Activated T-cell treated with anti-CD3 and anti-CD28 coated beads, Interleukin-2, amount 50 U/mL, for 4 hours (primary cell): ENCODE results near the gene PRKCZ. TPM values are rescaled to one million over a fixed set of nuclear protein-coding genes. Genes with fewer than 3 reads are reported as not detected.

Experiments
- ATAC-seq, 2 donors: fragments of 200-7000 bp; cut with Tn5 transposase; one replicate each; pipeline ENCODE4 v1.10.0; 2021
- DNase-seq: peaks from one replicate; pipeline ENCODE4 v3.0.0-alpha.2; 2020
- H3K27me3 Mint-ChIP-seq: one replicate; pipeline ENCODE4 v1.8.0; 2021; ENCODE audit warnings: low read depth, mixed read lengths
- H3K36me3 Mint-ChIP-seq: one replicate; pipeline ENCODE4 v1.8.0; 2022; ENCODE audit warnings: mixed read lengths; ENCODE audit not compliant: insufficient read depth
- H3K4me1 Mint-ChIP-seq: one replicate; pipeline ENCODE4 v1.8.0; 2021; ENCODE audit warnings: low read depth, mixed read lengths
- H3K4me3 Mint-ChIP-seq: one replicate; pipeline ENCODE4 v1.8.0; 2021; ENCODE audit warnings: mild to moderate bottlenecking, moderate library complexity, mixed read lengths
- H3K9me3 Mint-ChIP-seq: one replicate; pipeline ENCODE4 v1.8.0; 2021; ENCODE audit warnings: mixed read lengths
- total RNA-seq, 3 donors: library from RNA; stranded (reverse); gene quantifications; one replicate each; pipeline ENCODE4 v1.2.1, GENCODE V29; 2021

PRKCZ gene
- total RNA-seq, 3 donors from 2014 or later = 15.0 to 15.6 (median 15.0) TPM

GRCh38 chr1:2165646-2166045 is 115.4 kb downstream of the PRKCZ start:
- no peaks in the 10 kb centered on the region for H3K9me3 Mint-ChIP-seq
- H3K27me3 Mint-ChIP-seq = no peaks in the 10 kb centered on the region
- ATAC-seq (no peak), DNase-seq (no peak)
- peaks cover 4% of the 10 kb centered on the region for H3K36me3 Mint-ChIP-seq
- peaks cover 5% of the 10 kb centered on the region for H3K4me1 Mint-ChIP-seq
- H3K4me3 Mint-ChIP-seq = no peak overlapping the region

- Mint-ChIP-seq H3K9me3 (no peaks in the 10 kb centered on the region), H3K27me3 (no peaks in the 10 kb centered on the region), H3K36me3 (peaks cover 4% of the 10 kb centered on the region), H3K4me3 (no peak overlapping the region), H3K4me1 (peaks cover 5% of the 10 kb centered on the region)
- DNase-seq = no peak
- no peak for ATAC-seq
These were observed 116.0 kb downstream of the PRKCZ start for GRCh38 chr1:2166254-2166653.

- no peaks in the 10 kb centered on the region for H3K9me3 Mint-ChIP-seq
- no peaks in the 10 kb centered on the region for H3K27me3 Mint-ChIP-seq
- ATAC-seq (no peak), DNase-seq (no peak)
- H3K4me1 Mint-ChIP-seq = peaks cover 5% of the 10 kb centered on the region
- H3K36me3 Mint-ChIP-seq = peaks cover 4% of the 10 kb centered on the region
- no peak overlapping the region for H3K4me3 Mint-ChIP-seq
These were observed 116.5 kb downstream of the PRKCZ start for GRCh38 chr1:2166695-2167094.

- no peaks in the 10 kb centered on the region for H3K9me3 Mint-ChIP-seq
- ATAC-seq (no peak), DNase-seq (no peak)
- H3K4me3 Mint-ChIP-seq = no peak overlapping the region
- peaks cover 1% of the 10 kb centered on the region for H3K36me3 Mint-ChIP-seq
- no peaks in the 10 kb centered on the region for H3K4me1 Mint-ChIP-seq
- no peaks in the 10 kb centered on the region for H3K27me3 Mint-ChIP-seq
These were observed 117.9 kb downstream of the PRKCZ start for GRCh38 chr1:2168090-2168489.

GRCh38 chr1:2168535-2168934 is 118.3 kb downstream of the PRKCZ start:
- Mint-ChIP-seq H3K27me3 (no peaks in the 10 kb centered on the region), H3K4me1 (no peaks in the 10 kb centered on the region), H3K36me3 (peaks cover 1% of the 10 kb centered on the region), H3K4me3 (no peak overlapping the region), H3K9me3 (no peaks in the 10 kb centered on the region)
- ATAC-seq = no peak
- no peak for DNase-seq

- Mint-ChIP-seq H3K27me3 (no peaks in the 10 kb centered on the region), H3K9me3 (no peaks in the 10 kb centered on the region), H3K4me1 (peaks cover 2% of the 10 kb centered on the region), H3K36me3 (peaks cover 1% of the 10 kb centered on the region), H3K4me3 (no peak overlapping the region)
- DNase-seq (no peak), ATAC-seq (no peak)
These were observed 119.1 kb downstream of the PRKCZ start for GRCh38 chr1:2169200-2169836.

- H3K4me3 Mint-ChIP-seq = no peak overlapping the region
- no peak for ATAC-seq
These were observed 120.0 kb downstream of the PRKCZ start for GRCh38 chr1:2170211-2170610.

GRCh38 chr1:2172012-2172411 is 121.8 kb downstream of the PRKCZ start:
- Mint-ChIP-seq H3K9me3 (no peaks in the 10 kb centered on the region), H3K4me1 (peaks cover 4% of the 10 kb centered on the region), H3K27me3 (no peaks in the 10 kb centered on the region), H3K36me3 (peaks cover 7% of the 10 kb centered on the region), H3K4me3 (no peak overlapping the region)
- ATAC-seq = no peak
- DNase-seq = no peak

More at GRCh38 chr1:2170211-2170610, 120.0 kb downstream of the PRKCZ start:
- Mint-ChIP-seq H3K27me3 (no peaks in the 10 kb centered on the region), H3K36me3 (peaks cover 1% of the 10 kb centered on the region), H3K9me3 (no peaks in the 10 kb centered on the region), H3K4me1 (peaks cover 4% of the 10 kb centered on the region)
- DNase-seq = no peak

- no peaks in the 10 kb centered on the region for H3K9me3 Mint-ChIP-seq
- peaks cover 7% of the 10 kb centered on the region for H3K36me3 Mint-ChIP-seq
- peaks cover 4% of the 10 kb centered on the region for H3K4me1 Mint-ChIP-seq
- no peaks in the 10 kb centered on the region for H3K27me3 Mint-ChIP-seq
- DNase-seq = no peak
- ATAC-seq = no peak
- no peak overlapping the region for H3K4me3 Mint-ChIP-seq
These were observed 122.4 kb downstream of the PRKCZ start for GRCh38 chr1:2172551-2173146.

GRCh38 chr1:2173546-2174347 is 123.5 kb downstream of the PRKCZ start:
- Mint-ChIP-seq H3K4me1 (peaks cover 4% of the 10 kb centered on the region), H3K9me3 (no peaks in the 10 kb centered on the region), H3K4me3 (no peak overlapping the region), H3K36me3 (peaks cover 6% of the 10 kb centered on the region), H3K27me3 (no peaks in the 10 kb centered on the region)
- no peak for DNase-seq
- ATAC-seq = no peak

- H3K9me3 Mint-ChIP-seq = no peaks in the 10 kb centered on the region
- H3K27me3 Mint-ChIP-seq = no peaks in the 10 kb centered on the region
- peaks cover 4% of the 10 kb centered on the region for H3K4me1 Mint-ChIP-seq
- peak; percentile 31 for DNase-seq
- H3K4me3 Mint-ChIP-seq = peak overlapping the region; percentile 63
- peak; percentile 63 to 73 for ATAC-seq
- peaks cover 6% of the 10 kb centered on the region for H3K36me3 Mint-ChIP-seq
These were observed 124.3 kb downstream of the PRKCZ start for GRCh38 chr1:2174348-2175054.

GRCh38 chr1:2175055-2175414 is 124.8 kb downstream of the PRKCZ start:
- Mint-ChIP-seq H3K9me3 (no peaks in the 10 kb centered on the region), H3K4me1 (peaks cover 4% of the 10 kb centered on the region), H3K4me3 (peak overlapping the region; percentile 63), H3K27me3 (no peaks in the 10 kb centered on the region), H3K36me3 (peaks cover 6% of the 10 kb centered on the region)
- DNase-seq = no peak
- ATAC-seq = no peak

GRCh38 chr1:2175681-2176454 is 125.7 kb downstream of the PRKCZ start:
- peaks cover 6% of the 10 kb centered on the region for H3K36me3 Mint-ChIP-seq
- no peak overlapping the region for H3K4me3 Mint-ChIP-seq
- ATAC-seq (no peak), DNase-seq (no peak)
- H3K27me3 Mint-ChIP-seq = no peaks in the 10 kb centered on the region
- H3K4me1 Mint-ChIP-seq = peaks cover 4% of the 10 kb centered on the region
- H3K9me3 Mint-ChIP-seq = no peaks in the 10 kb centered on the region

GRCh38 chr1:2176615-2177014 is 126.4 kb downstream of the PRKCZ start:
- Mint-ChIP-seq H3K27me3 (no peaks in the 10 kb centered on the region), H3K36me3 (peaks cover 6% of the 10 kb centered on the region), H3K4me3 (no peak overlapping the region), H3K4me1 (peaks cover 4% of the 10 kb centered on the region), H3K9me3 (no peaks in the 10 kb centered on the region)
- DNase-seq (no peak), ATAC-seq (no peak)
